Measurements from ENCODE around the gene ALDH1A1. TPM values are rescaled to one million over a fixed set of nuclear protein-coding genes. Genes with fewer than 3 reads are reported as not detected.
A peak's percentile ranks its signal among the peaks of the same experiment; 100 is the strongest.
"Not testable (repeated sequence)": the region's sequence is repeated elsewhere in the genome, so short reads cannot be mapped to it uniquely, and the experiment has no call there.

ALDH1A1 gene
- total RNA-seq, 2 experiments from 2014 or later = not detected

DNA sequence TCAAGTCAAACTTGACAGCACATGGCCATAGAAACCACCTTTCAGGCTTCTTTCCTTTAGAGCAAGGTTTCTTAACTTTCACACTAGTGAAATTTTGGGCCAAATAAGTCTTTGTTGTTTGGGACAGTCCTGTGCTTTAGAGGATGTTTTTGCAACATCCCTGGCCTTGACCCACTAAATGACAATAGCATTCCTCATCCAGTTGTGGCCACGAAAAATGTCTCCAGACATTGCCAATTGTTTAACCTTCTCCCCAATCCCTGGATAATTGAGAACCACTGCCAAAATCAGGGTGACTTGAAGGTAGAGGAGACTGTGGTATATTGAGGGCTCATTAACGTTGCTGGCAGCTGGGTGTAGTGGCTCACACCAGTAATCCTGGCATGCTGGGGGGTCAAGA is 72.0 kb downstream of the ALDH1A1 start:
- H3K4me3 Mint-ChIP-seq = no peak overlapping the region
- DNase-seq (no peak), ATAC-seq (no peak)
- no peaks in the 10 kb centered on the region for H3K4me1 Mint-ChIP-seq
- no peaks in the 10 kb centered on the region for H3K36me3 Mint-ChIP-seq
- no peaks in the 10 kb centered on the region for H3K9me3 Mint-ChIP-seq (ENCODE audit: low read depth)
- H3K27me3 Mint-ChIP-seq = no peaks in the 10 kb centered on the region
- CTCF ChIA-PET = no interaction called here
- H3K27ac Mint-ChIP-seq = no peak overlapping the region

DNA sequence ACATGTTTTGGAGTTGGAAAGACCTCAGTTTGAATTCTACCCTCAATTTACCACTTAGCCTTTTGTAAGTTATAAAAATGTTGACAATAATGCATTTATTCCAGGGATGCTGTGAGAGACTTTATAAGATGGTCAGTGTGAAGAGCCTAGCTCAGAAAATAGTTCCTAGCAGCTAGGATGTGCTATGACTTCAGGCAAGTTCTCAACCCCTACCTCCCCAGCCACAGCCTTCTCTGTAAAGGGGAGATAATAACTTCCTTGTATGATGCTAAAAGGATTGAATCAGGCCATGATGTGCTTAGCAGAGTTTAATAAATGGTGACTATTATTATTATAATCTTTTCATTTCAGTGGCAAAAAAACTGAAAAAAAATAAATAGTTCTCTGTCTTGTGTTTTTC is 77.6 kb downstream of the ALDH1A1 start:
- H3K9me3 Mint-ChIP-seq (ENCODE audit: low read depth) = no peaks in the 10 kb centered on the region
- ATAC-seq = no peak
- H3K27ac Mint-ChIP-seq = no peak overlapping the region
- no peaks in the 10 kb centered on the region for H3K36me3 Mint-ChIP-seq
- no peaks in the 10 kb centered on the region for H3K4me1 Mint-ChIP-seq
- CTCF ChIA-PET = no interaction called here
- peaks cover 2% of the 10 kb centered on the region for H3K27me3 Mint-ChIP-seq
- no peak for DNase-seq
- no peak overlapping the region for H3K4me3 Mint-ChIP-seq

DNA sequence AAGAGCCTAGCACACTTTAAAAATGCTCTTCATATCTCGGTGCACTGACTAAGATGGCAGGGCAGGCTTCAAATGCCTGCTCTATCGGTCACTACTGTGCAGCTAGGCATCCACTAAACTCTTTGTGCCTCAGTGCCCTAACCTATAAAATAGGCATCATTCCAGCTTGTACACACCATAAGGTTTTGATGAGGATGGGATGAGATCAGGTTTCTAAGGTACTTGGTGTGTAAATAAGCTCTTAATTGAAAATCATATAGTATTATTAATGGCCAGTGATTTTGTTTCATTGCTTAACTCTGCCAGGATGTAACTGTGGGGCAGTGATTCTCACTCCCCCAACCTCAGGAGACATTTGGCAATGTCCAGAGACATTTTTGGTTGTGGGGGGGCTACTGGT is 78.5 kb downstream of the ALDH1A1 start:
- no peak overlapping the region for H3K4me3 Mint-ChIP-seq

DNA sequence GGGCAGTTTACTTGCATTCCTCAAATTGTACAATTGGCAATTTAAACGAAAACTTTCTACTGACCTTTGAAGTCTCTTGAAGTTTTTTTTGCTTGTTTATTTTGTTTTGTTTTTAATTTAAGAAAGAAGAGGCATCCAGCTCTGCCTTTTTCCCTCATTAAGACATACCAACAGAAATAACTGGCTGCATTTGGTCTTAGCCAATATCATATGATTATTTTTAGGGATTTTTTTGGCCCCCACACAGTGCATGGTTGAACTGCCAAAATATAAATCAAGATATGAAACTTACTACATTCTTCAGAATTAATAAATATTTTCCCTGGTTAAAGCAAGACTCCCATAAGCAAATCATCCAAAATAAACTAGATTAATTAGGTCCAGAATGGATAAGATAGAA is 79.4 kb downstream of the ALDH1A1 start:
- DNase-seq (no peak), ATAC-seq (no peak)
- Mint-ChIP-seq H3K27ac (no peak overlapping the region), H3K4me3 (no peak overlapping the region), H3K4me1 (no peaks in the 10 kb centered on the region), H3K36me3 (no peaks in the 10 kb centered on the region), H3K27me3 (peaks cover 2% of the 10 kb centered on the region), H3K9me3 (ENCODE audit: low read depth) (no peaks in the 10 kb centered on the region)
- CTCF ChIA-PET = no interaction called here

More for the DNA sequence above, 78.5 kb downstream of the ALDH1A1 start:
- CTCF ChIA-PET = no interaction called here
- Mint-ChIP-seq H3K36me3 (no peaks in the 10 kb centered on the region), H3K27ac (no peak overlapping the region), H3K4me1 (no peaks in the 10 kb centered on the region), H3K27me3 (peaks cover 2% of the 10 kb centered on the region), H3K9me3 (ENCODE audit: low read depth) (no peaks in the 10 kb centered on the region)
- DNase-seq (no peak), ATAC-seq (no peak)

DNA sequence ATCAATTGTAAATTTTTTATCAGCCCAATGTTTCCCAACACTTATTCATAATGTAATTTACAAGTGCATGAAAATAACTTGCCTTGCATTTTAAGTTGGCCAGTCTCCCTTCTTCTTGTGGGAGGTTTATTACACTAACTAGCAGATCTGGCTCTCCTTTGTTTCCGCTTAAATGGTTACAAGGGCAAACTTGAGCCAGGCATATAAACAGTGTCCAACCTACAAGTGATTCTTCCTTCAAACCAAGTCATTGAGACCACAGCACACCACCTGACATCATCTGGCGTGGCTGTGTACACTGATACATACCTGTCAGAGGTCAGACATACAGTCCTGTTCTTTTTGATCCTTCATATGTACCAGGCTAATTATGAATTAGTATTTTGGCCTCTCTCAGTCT is 80.1 kb downstream of the ALDH1A1 start:
- no peaks in the 10 kb centered on the region for H3K9me3 Mint-ChIP-seq (ENCODE audit: low read depth)
- no peak overlapping the region for H3K27ac Mint-ChIP-seq
- H3K27me3 Mint-ChIP-seq = peaks cover 2% of the 10 kb centered on the region
- CTCF ChIA-PET = interaction anchor here (2.1 kb wide), 1 partner anchor 210 kb away, joined by 8 read pairs; no protein-coding TSS in a partner anchor
- no peak overlapping the region for H3K4me3 Mint-ChIP-seq
- no peaks in the 10 kb centered on the region for H3K4me1 Mint-ChIP-seq
- no peak for DNase-seq
- H3K36me3 Mint-ChIP-seq = no peaks in the 10 kb centered on the region
- ATAC-seq = no peak

DNA sequence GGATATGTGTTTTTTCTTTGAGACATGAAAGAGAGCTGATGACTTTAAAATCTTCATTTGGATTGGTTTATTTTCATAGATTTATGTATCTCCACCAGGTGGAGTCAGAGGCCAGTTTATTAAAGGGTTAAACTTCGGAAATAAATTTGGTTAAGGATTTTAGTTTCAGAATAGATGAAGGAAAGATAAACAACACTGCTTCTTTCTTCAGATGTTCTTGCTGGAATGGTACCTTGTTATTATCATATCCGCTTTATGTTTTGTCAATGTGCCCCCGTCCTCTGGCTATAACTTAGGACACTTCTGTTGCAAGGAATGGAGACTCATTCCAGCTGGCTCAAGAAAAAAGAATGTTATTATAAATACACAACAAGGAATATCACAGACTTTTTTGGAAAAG is 81.2 kb downstream of the ALDH1A1 start:
- ATAC-seq (no peak), DNase-seq (no peak)
- CTCF ChIA-PET = interaction anchor here (1.0 to 2.1 kb wide), 2 partner anchors 209 to 211 kb away, joined by 3 to 8 read pairs; no protein-coding TSS in a partner anchor
- Mint-ChIP-seq H3K4me3 (no peak overlapping the region), H3K27me3 (peaks cover 2% of the 10 kb centered on the region), H3K27ac (no peak overlapping the region), H3K36me3 (no peaks in the 10 kb centered on the region), H3K4me1 (no peaks in the 10 kb centered on the region), H3K9me3 (ENCODE audit: low read depth) (no peaks in the 10 kb centered on the region)

DNA sequence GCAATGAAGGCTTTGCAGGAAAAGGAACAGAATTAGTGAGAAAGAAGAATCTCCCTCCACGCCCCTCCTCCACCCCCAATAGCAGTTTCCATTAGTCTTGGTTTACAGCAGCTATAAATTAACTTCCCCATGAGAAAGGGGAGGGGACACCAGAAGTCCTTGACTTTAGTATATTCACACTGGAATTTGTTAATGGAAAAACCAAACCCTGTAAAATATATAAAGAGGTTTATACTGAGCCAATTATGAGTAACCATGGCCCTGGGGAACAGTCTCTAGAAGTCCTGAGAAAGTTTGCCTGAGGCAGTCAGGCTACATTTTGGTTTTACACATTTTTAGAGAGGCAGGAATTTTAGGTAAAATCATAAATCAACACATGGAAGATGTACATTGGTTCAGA is 88.5 kb downstream of the ALDH1A1 start:
- CTCF ChIA-PET = no interaction called here
- Mint-ChIP-seq H3K4me1 (no peaks in the 10 kb centered on the region), H3K36me3 (no peaks in the 10 kb centered on the region), H3K9me3 (ENCODE audit: low read depth) (no peaks in the 10 kb centered on the region), H3K27ac (no peak overlapping the region), H3K27me3 (peaks cover 7% of the 10 kb centered on the region), H3K4me3 (no peak overlapping the region)
- DNase-seq (no peak), ATAC-seq (no peak)

DNA sequence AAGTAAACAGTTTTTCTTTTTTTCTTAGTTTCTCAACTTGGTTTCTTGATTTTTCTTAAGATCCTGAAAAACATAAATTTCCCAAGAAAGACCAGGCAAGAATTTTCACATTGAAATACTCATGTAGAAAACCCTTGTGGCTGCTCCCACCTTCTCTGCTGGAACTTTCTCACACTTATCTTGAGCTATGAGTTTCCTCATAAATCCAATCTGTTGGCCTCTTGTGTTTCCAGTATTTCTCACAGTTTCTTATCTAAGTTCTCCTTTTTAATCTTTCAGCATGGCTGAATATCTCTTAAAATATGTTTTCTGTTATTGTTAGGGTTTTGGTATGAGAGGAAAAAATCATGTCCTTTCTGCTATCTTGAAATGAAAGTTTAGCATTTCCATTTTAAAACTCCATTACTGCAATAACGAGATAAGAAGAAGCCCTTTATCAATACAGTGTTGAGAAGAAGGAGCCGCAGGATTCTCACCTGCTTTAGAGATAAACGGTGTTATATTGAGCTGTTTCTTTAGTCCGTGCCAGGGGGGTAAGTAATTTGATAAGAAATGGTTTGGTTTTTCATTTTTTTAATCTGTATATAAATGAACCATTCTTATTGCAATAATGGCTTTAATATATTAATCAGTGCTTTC is 89.3 kb downstream of the ALDH1A1 start:
- ATAC-seq (no peak), DNase-seq (no peak)
- Mint-ChIP-seq H3K36me3 (no peaks in the 10 kb centered on the region), H3K27ac (no peak overlapping the region), H3K4me1 (no peaks in the 10 kb centered on the region), H3K27me3 (peaks cover 7% of the 10 kb centered on the region), H3K4me3 (no peak overlapping the region), H3K9me3 (ENCODE audit: low read depth) (no peaks in the 10 kb centered on the region)
- CTCF ChIA-PET = no interaction called here

DNA sequence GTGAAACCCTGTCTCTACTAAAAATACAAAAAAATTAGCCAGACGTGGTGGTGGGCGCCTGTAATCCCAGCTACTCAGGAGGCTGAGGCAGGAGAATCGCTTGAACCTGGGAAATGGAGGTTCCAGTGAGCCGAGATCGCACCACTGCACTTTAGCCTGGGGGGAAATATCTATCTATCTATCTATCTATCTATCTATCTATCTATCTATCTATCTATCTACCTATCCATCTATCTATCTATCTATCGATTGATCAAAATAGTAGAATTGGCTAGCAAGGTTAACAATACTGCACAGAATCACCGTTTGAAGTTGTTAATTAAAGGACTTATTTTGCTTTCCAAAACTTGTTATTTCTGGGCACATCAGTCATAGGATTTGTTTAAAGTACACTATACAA is 90.1 kb downstream of the ALDH1A1 start:
- DNase-seq; H3K36me3 Mint-ChIP-seq; H3K4me3 Mint-ChIP-seq; ATAC-seq; CTCF ChIA-PET; H3K27me3 Mint-ChIP-seq; H3K4me1 Mint-ChIP-seq; H3K9me3 Mint-ChIP-seq (ENCODE audit: low read depth); H3K27ac Mint-ChIP-seq: not testable (repeated sequence)

DNA sequence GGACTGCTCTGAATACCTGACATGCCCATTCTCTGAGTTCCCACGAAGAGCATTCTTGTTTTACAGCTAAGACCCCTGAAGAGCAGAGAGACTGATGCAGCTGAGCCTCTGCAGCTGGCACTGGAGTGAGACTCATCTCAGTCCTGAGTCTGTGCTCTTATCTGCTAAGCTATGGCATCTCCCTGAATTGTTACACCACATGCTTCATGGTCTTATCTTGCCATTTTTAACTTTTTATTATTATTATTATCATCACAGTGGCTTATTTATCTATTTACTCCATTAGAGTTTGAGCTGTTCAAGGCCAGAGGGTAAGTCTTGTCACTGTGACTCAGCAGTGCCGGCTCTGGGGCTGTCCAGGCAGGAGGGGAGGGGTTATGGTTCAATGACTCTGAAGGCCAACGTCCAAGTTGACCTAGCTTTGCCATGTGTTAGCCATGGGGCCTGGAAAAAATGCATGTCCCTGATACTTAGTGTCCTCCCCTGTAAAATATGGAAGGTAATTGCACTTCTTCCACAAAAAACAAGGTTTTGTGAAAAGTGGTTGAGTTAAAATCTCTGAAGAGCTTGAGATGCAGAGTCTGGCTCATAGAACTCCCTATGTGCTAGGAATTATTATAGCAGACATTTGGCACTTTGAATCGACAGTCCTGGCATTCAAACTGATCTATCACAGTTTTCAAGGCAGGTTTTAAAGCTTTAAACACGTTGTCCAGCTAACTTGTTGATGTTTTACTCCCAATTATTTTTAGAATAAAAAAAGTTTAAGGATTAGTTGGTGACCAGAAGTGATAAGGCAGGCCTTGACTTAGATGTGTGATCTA is 94.6 kb downstream of the ALDH1A1 start:
- Mint-ChIP-seq H3K36me3 (no peaks in the 10 kb centered on the region), H3K4me1 (no peaks in the 10 kb centered on the region), H3K27me3 (peaks cover 3% of the 10 kb centered on the region), H3K27ac (no peak overlapping the region), H3K4me3 (no peak overlapping the region), H3K9me3 (ENCODE audit: low read depth) (no peaks in the 10 kb centered on the region)
- DNase-seq = no peak
- CTCF ChIA-PET = interaction anchor here (0.6 to 1.7 kb wide), 3 partner anchors 96 to 209 kb away, joined by 4 to 8 read pairs (median 6); no protein-coding TSS in a partner anchor
- no peak for ATAC-seq

DNA sequence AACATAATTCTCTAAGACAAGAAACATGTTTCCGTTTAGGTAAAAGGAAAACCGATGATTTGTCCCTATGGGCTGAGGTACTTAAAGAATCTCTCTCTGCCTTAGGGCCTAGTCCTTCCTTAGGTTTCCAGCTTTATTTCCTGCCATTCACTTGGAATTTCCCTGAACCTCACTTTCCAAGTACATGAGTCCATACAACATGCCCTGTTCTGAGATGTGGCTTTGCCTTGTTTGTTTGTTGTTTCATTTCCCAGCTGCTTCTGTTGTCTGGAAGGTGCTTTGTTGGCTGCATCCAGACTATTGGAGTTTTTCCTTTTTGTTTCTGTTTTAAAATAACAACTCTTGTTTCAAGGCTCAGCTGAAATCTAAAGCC is 95.2 kb downstream of the ALDH1A1 start:
- ATAC-seq (no peak), DNase-seq (no peak)
- H3K9me3 Mint-ChIP-seq (ENCODE audit: low read depth) = no peaks in the 10 kb centered on the region
- no peaks in the 10 kb centered on the region for H3K27me3 Mint-ChIP-seq
- H3K36me3 Mint-ChIP-seq = no peaks in the 10 kb centered on the region
- no peak overlapping the region for H3K4me3 Mint-ChIP-seq
- CTCF ChIA-PET = interaction anchor here (0.7 to 1.7 kb wide), 8 partner anchors 31 to 330 kb away, joined by 3 to 8 read pairs (median 3); no protein-coding TSS in a partner anchor
- no peaks in the 10 kb centered on the region for H3K4me1 Mint-ChIP-seq
- no peak overlapping the region for H3K27ac Mint-ChIP-seq

DNA sequence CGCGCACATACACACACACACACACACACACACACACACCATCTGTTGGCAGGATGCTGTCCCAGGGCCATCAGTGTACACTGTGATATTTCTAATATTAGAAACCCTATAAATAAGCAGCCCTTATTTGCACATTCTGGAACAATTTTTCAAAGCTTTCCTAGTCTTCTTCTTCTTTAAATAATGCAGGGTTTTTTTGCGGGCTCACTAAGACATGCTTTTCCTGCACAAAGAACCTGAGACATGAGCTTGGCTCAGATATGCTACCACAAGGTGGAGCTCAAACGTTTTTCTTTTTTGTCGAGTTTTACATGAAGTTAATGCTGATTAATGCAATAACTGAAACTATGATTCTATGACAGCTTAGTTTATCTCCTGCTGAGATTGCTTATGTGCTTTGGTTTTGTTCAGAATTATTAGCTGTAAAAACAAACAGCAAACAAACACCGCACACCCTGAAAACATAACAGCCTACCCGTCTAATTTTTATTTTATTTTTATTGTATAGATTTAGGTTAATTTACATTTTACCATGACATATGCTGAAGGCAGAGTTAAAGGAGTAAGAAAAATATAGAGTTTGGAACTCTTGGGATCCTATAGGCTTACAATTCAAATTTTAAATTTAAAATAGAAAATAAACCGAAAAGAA is 95.8 kb downstream of the ALDH1A1 start:
- Mint-ChIP-seq H3K4me1 (no peaks in the 10 kb centered on the region), H3K4me3 (no peak overlapping the region), H3K27ac (no peak overlapping the region), H3K36me3 (no peaks in the 10 kb centered on the region), H3K9me3 (ENCODE audit: low read depth) (no peaks in the 10 kb centered on the region), H3K27me3 (no peaks in the 10 kb centered on the region)
- DNase-seq = no peak
- CTCF ChIA-PET = interaction anchor here (0.7 to 1.7 kb wide), 8 partner anchors 31 to 331 kb away, joined by 3 to 8 read pairs (median 3); no protein-coding TSS in a partner anchor
- ATAC-seq = peak; percentile 23

DNA sequence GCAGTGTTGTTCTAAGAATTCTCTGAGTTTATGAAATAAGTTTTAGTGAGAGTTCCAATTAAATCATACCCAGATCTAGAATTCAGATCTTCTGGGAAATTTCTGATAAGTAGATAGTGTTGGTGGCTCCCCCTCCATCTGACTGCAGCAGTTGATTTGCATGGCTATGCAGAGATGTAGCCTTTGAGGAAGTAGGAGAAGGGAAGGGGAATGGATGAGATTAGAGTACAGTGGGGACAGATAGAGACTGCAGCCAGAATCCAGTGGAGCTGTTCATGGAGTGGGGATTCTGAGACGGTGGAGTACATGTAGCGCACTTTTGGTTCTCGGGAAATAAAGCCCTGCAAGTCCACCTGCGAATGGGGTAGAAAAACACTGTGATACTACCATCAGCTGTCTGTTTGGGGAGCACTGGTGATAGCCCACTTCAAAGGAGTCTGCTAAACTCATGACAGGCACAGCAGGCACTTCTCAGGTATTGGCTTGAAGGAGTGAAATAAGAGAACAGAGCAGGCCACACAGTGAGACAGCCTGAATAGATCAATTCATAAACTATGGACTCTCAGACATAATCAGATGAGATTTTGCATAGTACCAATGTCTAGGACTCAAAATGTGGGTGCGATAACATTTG is 96.8 kb downstream of the ALDH1A1 start:
- Mint-ChIP-seq H3K9me3 (ENCODE audit: low read depth) (no peaks in the 10 kb centered on the region), H3K27me3 (no peaks in the 10 kb centered on the region), H3K27ac (no peak overlapping the region), H3K4me3 (no peak overlapping the region), H3K4me1 (no peaks in the 10 kb centered on the region), H3K36me3 (no peaks in the 10 kb centered on the region)
- CTCF ChIA-PET = interaction anchor here (1.1 to 1.4 kb wide), 2 partner anchors 225 to 328 kb away, joined by 3 read pairs; no protein-coding TSS in a partner anchor
- no peak for DNase-seq
- ATAC-seq = no peak

Measured in activated CD8-positive, alpha-beta memory T cell treated with anti-CD3 and anti-CD28 coated beads, Interleukin-2, amount 10 ng/mL, durations not matched to agents 7 days and 5 days (primary cell).